ENCODE results near the gene ZNF236. TPM values are rescaled to one million over a fixed set of nuclear protein-coding genes. Genes with fewer than 3 reads are reported as not detected.

Gene ZNF236
- total RNA-seq, 4 donors from 2014 or later, result 15.6 to 28.0 (median 20.6) TPM

DNA sequence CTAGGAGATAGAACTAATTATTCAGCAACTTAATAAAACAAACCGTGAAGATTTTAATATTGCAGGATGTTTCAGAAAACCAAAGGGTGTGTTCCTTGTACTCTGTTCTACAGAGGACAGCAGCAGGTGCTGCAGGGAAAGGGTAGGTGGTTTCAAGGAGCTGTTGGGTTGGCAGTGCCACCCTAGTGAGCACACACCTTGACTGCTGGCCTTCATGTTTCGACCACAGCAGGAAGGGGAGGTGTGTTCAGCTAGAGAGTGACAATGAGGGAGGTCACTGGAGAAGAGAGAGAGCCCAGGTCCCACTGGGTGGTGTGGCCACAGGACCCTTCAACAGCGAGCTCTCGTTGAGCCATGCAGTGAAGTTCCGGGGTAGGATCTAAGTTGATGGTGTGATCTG lies 98.6 kb downstream of the ZNF236 start:
- no peak for DNase-seq

DNA sequence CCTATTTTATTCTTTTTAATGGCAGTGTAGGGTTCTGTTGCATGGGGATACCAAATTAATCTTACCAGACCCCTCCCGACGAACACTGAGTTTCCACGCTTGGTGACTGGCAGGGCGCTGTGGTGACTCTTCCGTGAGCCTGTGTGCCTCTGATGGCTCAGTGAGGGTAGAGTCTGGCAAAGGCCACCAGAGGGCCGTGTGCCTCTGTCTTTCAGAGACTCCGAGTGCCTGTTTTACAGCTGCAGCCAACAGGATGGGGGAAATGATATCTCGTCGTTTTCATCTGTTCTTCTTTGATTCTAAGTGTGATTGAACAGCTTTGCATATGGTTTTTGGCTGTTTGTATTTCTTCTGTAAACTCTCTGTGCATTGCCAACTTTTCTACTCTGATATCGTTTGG lies 99.8 kb downstream of the ZNF236 start:
- intact Hi-C loops (cut with DNase I), result loop anchor here (5.0 kb wide), 1 partner anchor 60 kb away; no protein-coding TSS in a partner anchor
- Histone ChIP-seq H3K27me3 (no peaks in the 10 kb centered on the region), H3K4me1 (no peaks in the 10 kb centered on the region), H3K4me3 (replicated peaks in 1 of 3) (no peak overlapping the region), H3K9me3 (no peaks in the 10 kb centered on the region), H3K27ac (no peak overlapping the region), H3K36me3 (peaks cover 15 to 22% of the 10 kb centered on the region in 2 donors)
- TF ChIP-seq, protein P1, sequence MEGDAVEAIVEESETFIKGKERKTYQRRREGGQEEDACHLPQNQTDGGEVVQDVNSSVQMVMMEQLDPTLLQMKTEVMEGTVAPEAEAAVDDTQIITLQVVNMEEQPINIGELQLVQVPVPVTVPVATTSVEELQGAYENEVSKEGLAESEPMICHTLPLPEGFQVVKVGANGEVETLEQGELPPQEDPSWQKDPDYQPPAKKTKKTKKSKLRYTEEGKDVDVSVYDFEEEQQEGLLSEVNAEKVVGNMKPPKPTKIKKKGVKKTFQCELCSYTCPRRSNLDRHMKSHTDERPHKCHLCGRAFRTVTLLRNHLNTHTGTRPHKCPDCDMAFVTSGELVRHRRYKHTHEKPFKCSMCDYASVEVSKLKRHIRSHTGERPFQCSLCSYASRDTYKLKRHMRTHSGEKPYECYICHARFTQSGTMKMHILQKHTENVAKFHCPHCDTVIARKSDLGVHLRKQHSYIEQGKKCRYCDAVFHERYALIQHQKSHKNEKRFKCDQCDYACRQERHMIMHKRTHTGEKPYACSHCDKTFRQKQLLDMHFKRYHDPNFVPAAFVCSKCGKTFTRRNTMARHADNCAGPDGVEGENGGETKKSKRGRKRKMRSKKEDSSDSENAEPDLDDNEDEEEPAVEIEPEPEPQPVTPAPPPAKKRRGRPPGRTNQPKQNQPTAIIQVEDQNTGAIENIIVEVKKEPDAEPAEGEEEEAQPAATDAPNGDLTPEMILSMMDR (IDR thresholded peaks at IDR 0.05), result peak in 5 of 6 experiments; percentile 23 to 81 (median 71)
- TF ChIP-seq POLR2A (IDR thresholded peaks at IDR 0.05), result no peak
- 34 to 35% methylated on average over 10 of the region's 10 CpGs for WGBS, 2 donors
- DNase-seq, result peak; percentile 59 to 71

More for the DNA sequence above, 98.6 kb downstream of the ZNF236 start:
- no peaks in the 10 kb centered on the region for H3K4me1 ChIP-seq
- 93 to 94% methylated on average over 5 of the region's 5 CpGs for WGBS, 2 donors
- no peak overlapping the region for H3K27ac ChIP-seq
- no peaks in the 10 kb centered on the region for H3K27me3 ChIP-seq
- peaks cover 22 to 26% of the 10 kb centered on the region in 2 donors for H3K36me3 ChIP-seq
- intact Hi-C loops (cut with DNase I), result loop anchor here (5.0 kb wide), 1 partner anchor 61 kb away; no protein-coding TSS in a partner anchor
- H3K9me3 ChIP-seq, result no peaks in the 10 kb centered on the region
- TF ChIP-seq POLR2A (IDR thresholded peaks at IDR 0.05), result no peak
- TF ChIP-seq, protein P1 (IDR thresholded peaks at IDR 0.05), result no peak
- no peak overlapping the region for H3K4me3 ChIP-seq (replicated peaks in 1 of 3)

DNA sequence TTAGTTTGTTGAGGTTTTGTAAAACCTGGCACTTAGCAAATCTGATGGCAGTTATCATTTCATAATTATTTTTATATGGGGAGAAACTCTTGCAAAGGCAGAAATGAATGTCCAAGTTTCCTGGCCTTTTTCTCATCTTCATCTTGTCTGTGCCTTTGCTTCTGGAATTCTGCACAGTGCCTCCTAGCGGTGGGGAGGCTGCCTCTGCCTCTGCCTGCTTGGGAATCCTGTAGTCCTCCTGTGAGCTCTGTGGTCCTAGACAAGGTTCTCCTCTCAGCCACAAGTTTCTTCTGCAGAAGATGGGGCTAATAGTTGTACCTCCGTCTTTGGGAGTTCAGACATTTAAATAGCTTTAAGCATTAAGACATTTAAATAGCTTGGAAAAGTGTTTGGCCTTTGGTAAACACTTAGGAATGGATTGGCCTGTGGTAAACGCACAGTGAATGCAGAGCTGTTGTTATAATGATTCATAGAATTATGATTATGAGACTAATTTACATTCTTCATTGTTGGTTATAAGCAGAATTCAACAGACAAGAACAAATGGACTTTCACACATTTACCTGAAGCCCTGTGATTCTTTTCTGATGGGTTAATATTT lies 101.2 kb downstream of the ZNF236 start:
- no peaks in the 10 kb centered on the region for H3K27me3 ChIP-seq
- H3K9me3 ChIP-seq, result no peaks in the 10 kb centered on the region
- peak in 1 of 2 donors; percentile 14 for DNase-seq
- 78 to 83% methylated on average over 3 of the region's 3 CpGs for WGBS, 2 donors
- no peak for TF ChIP-seq POLR2A (IDR thresholded peaks at IDR 0.05)
- TF ChIP-seq, protein P1 (IDR thresholded peaks at IDR 0.05), result peak in 2 of 6 experiments; percentile 20 to 35
- H3K36me3 ChIP-seq, result peaks cover 15 to 37% of the 10 kb centered on the region in 2 donors
- intact Hi-C loops (cut with DNase I), result loop anchor here (5.0 kb wide), 1 partner anchor 59 kb away; no protein-coding TSS in a partner anchor
- no peak overlapping the region for H3K27ac ChIP-seq
- no peak overlapping the region for H3K4me3 ChIP-seq (replicated peaks in 1 of 3)
- no peaks in the 10 kb centered on the region for H3K4me1 ChIP-seq

DNA sequence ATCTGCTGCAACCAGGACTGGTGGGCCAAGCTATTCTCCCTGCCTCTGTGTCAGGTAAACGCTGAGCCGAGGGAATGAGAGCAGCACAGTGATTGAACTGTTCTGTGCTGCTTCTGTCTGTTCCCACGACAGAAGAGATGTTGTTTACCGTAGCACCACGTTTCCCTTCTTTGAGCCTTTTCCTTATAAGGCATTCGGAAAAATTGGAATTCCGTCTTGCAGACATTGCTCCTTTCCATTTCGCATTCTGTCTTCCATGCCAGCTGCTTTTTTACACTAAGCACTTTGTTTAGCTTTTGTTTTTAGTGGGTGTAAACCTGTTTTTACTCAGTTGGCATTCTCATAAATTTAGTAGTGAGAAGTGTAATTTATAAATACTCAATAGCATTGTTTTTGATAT lies 103.1 kb downstream of the ZNF236 start:
- H3K36me3 ChIP-seq, result peaks cover 8 to 34% of the 10 kb centered on the region in 2 donors
- no peaks in the 10 kb centered on the region for H3K27me3 ChIP-seq
- H3K27ac ChIP-seq, result no peak overlapping the region
- 97 to 98% methylated on average over 8 of the region's 8 CpGs for WGBS, 2 donors
- TF ChIP-seq, protein P1 (IDR thresholded peaks at IDR 0.05), result no peak
- no peak for TF ChIP-seq POLR2A (IDR thresholded peaks at IDR 0.05)
- no peak for DNase-seq
- H3K4me1 ChIP-seq, result no peaks in the 10 kb centered on the region
- no peaks in the 10 kb centered on the region for H3K9me3 ChIP-seq
- no peak overlapping the region for H3K4me3 ChIP-seq (replicated peaks in 1 of 3)
- intact Hi-C loops (cut with DNase I), result no loop called here

DNA sequence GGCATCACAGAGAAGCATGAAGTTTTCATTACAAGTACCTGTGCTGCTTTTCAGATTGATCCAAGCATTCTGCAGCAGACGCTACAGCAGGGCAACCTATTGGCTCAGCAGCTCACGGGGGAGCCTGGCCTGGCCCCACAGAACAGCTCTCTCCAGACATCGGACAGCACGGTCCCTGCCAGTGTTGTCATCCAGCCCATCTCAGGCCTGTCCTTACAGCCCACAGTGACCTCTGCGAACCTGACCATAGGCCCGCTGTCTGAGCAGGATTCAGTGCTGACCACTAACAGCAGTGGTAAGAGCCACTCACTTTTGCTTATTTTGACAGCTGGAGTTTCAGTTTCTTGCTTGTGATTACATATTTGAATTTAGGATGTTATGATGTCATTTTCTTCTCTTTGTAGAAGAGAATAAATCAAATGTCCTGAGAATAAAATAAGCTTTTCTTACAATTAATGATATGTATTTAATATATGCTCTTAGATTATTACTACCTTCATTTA lies 104.9 kb downstream of the ZNF236 start:
- intact Hi-C loops (cut with DNase I), result no loop called here
- H3K4me1 ChIP-seq, result no peaks in the 10 kb centered on the region
- 84 to 92% methylated on average over 6 of the region's 6 CpGs for WGBS, 2 donors
- H3K4me3 ChIP-seq (replicated peaks in 1 of 3), result no peak overlapping the region
- DNase-seq, result no peak
- no peaks in the 10 kb centered on the region for H3K27me3 ChIP-seq
- TF ChIP-seq, protein P1 (IDR thresholded peaks at IDR 0.05), result no peak
- no peak for TF ChIP-seq POLR2A (IDR thresholded peaks at IDR 0.05)
- peaks cover 8 to 30% of the 10 kb centered on the region in 2 donors for H3K36me3 ChIP-seq
- no peak overlapping the region for H3K27ac ChIP-seq
- no peaks in the 10 kb centered on the region for H3K9me3 ChIP-seq
